ENCODE measurements around the gene PLCL2.
"Not testable (repeated sequence)": the region's sequence is repeated elsewhere in the genome, so short reads cannot be mapped to it uniquely, and the experiment has no call there.

Gene PLCL2

GRCh38 chr3:16944356-16944755 is 59.6 kb downstream of the PLCL2 start:
- Histone ChIP-seq H3K4me1 (ENCODE audit: control insufficient read depth, insufficient read depth, low read length) (no peaks in the 10 kb centered on the region), H3K36me3 (ENCODE audit: control insufficient read depth, insufficient read depth, low read length) (no peaks in the 10 kb centered on the region), H3K9ac (ENCODE audit: low read depth, low read length) (no peak overlapping the region), H3K27me3 (ENCODE audit: control insufficient read depth, insufficient read depth, low read length) (no peaks in the 10 kb centered on the region), H3K27ac (ENCODE audit: low read depth, low read length) (no peak overlapping the region), H3K9me3 (ENCODE audit: control insufficient read depth, insufficient read depth, low read length) (no peaks in the 10 kb centered on the region), H3K4me3 (ENCODE audit: low read depth, low read length) (no peak overlapping the region)

GRCh38 chr3:16945330-16945729 is 60.6 kb downstream of the PLCL2 start:
- H3K4me3 ChIP-seq (ENCODE audit: low read depth, low read length), result no peak overlapping the region
- no peaks in the 10 kb centered on the region for H3K36me3 ChIP-seq (ENCODE audit: control insufficient read depth, insufficient read depth, low read length)
- no peak overlapping the region for H3K27ac ChIP-seq (ENCODE audit: low read depth, low read length)
- no peak overlapping the region for H3K9ac ChIP-seq (ENCODE audit: low read depth, low read length)
- no peaks in the 10 kb centered on the region for H3K9me3 ChIP-seq (ENCODE audit: control insufficient read depth, insufficient read depth, low read length)
- H3K4me1 ChIP-seq (ENCODE audit: control insufficient read depth, insufficient read depth, low read length), result no peaks in the 10 kb centered on the region
- no peaks in the 10 kb centered on the region for H3K27me3 ChIP-seq (ENCODE audit: control insufficient read depth, insufficient read depth, low read length)

- no peak overlapping the region for H3K9ac ChIP-seq (ENCODE audit: low read depth, low read length)
- H3K9me3 ChIP-seq (ENCODE audit: control insufficient read depth, insufficient read depth, low read length), result no peaks in the 10 kb centered on the region
- H3K27ac ChIP-seq (ENCODE audit: low read depth, low read length), result no peak overlapping the region
- H3K36me3 ChIP-seq (ENCODE audit: control insufficient read depth, insufficient read depth, low read length), result no peaks in the 10 kb centered on the region
- no peaks in the 10 kb centered on the region for H3K4me1 ChIP-seq (ENCODE audit: control insufficient read depth, insufficient read depth, low read length)
- no peak overlapping the region for H3K4me3 ChIP-seq (ENCODE audit: low read depth, low read length)
- no peaks in the 10 kb centered on the region for H3K27me3 ChIP-seq (ENCODE audit: control insufficient read depth, insufficient read depth, low read length)
Observed at GRCh38 chr3:16950282-16950681, 65.5 kb downstream of the PLCL2 start.

GRCh38 chr3:16950845-16951244 is 66.1 kb downstream of the PLCL2 start:
- Histone ChIP-seq H3K36me3 (ENCODE audit: control insufficient read depth, insufficient read depth, low read length) (no peaks in the 10 kb centered on the region), H3K27me3 (ENCODE audit: control insufficient read depth, insufficient read depth, low read length) (no peaks in the 10 kb centered on the region), H3K4me3 (ENCODE audit: low read depth, low read length) (no peak overlapping the region), H3K4me1 (ENCODE audit: control insufficient read depth, insufficient read depth, low read length) (no peaks in the 10 kb centered on the region), H3K9me3 (ENCODE audit: control insufficient read depth, insufficient read depth, low read length) (no peaks in the 10 kb centered on the region), H3K27ac (ENCODE audit: low read depth, low read length) (no peak overlapping the region), H3K9ac (ENCODE audit: low read depth, low read length) (no peak overlapping the region)

GRCh38 chr3:16957852-16958251 is 73.1 kb downstream of the PLCL2 start:
- peaks cover 17% of the 10 kb centered on the region for H3K4me1 ChIP-seq (ENCODE audit: control insufficient read depth, insufficient read depth, low read length)
- H3K36me3 ChIP-seq (ENCODE audit: control insufficient read depth, insufficient read depth, low read length); H3K27ac ChIP-seq (ENCODE audit: low read depth, low read length); H3K4me3 ChIP-seq (ENCODE audit: low read depth, low read length); H3K27me3 ChIP-seq (ENCODE audit: control insufficient read depth, insufficient read depth, low read length); H3K9me3 ChIP-seq (ENCODE audit: control insufficient read depth, insufficient read depth, low read length); H3K9ac ChIP-seq (ENCODE audit: low read depth, low read length): not testable (repeated sequence)

GRCh38 chr3:16960125-16960524 is 75.4 kb downstream of the PLCL2 start:
- Histone ChIP-seq H3K27ac (ENCODE audit: low read depth, low read length) (no peak overlapping the region), H3K36me3 (ENCODE audit: control insufficient read depth, insufficient read depth, low read length) (no peaks in the 10 kb centered on the region), H3K4me1 (ENCODE audit: control insufficient read depth, insufficient read depth, low read length) (peaks cover 17% of the 10 kb centered on the region), H3K9ac (ENCODE audit: low read depth, low read length) (no peak overlapping the region), H3K4me3 (ENCODE audit: low read depth, low read length) (no peak overlapping the region), H3K9me3 (ENCODE audit: control insufficient read depth, insufficient read depth, low read length) (no peaks in the 10 kb centered on the region), H3K27me3 (ENCODE audit: control insufficient read depth, insufficient read depth, low read length) (no peaks in the 10 kb centered on the region)

- H3K27ac ChIP-seq (ENCODE audit: low read depth, low read length), result peak overlapping the region; percentile 30
- no peak overlapping the region for H3K4me3 ChIP-seq (ENCODE audit: low read depth, low read length)
- H3K27me3 ChIP-seq (ENCODE audit: control insufficient read depth, insufficient read depth, low read length), result no peaks in the 10 kb centered on the region
- H3K9ac ChIP-seq (ENCODE audit: low read depth, low read length), result no peak overlapping the region
- no peaks in the 10 kb centered on the region for H3K9me3 ChIP-seq (ENCODE audit: control insufficient read depth, insufficient read depth, low read length)
- H3K36me3 ChIP-seq (ENCODE audit: control insufficient read depth, insufficient read depth, low read length), result no peaks in the 10 kb centered on the region
- H3K4me1 ChIP-seq (ENCODE audit: control insufficient read depth, insufficient read depth, low read length), result peaks cover 17% of the 10 kb centered on the region
Observed at GRCh38 chr3:16961621-16962205, 77.0 kb downstream of the PLCL2 start.

- Histone ChIP-seq H3K36me3 (ENCODE audit: control insufficient read depth, insufficient read depth, low read length) (no peaks in the 10 kb centered on the region), H3K9me3 (ENCODE audit: control insufficient read depth, insufficient read depth, low read length) (no peaks in the 10 kb centered on the region), H3K4me3 (ENCODE audit: low read depth, low read length) (no peak overlapping the region), H3K27me3 (ENCODE audit: control insufficient read depth, insufficient read depth, low read length) (no peaks in the 10 kb centered on the region), H3K9ac (ENCODE audit: low read depth, low read length) (no peak overlapping the region), H3K27ac (ENCODE audit: low read depth, low read length) (no peak overlapping the region), H3K4me1 (ENCODE audit: control insufficient read depth, insufficient read depth, low read length) (no peaks in the 10 kb centered on the region)
Observed at GRCh38 chr3:16975083-16975482, 90.3 kb downstream of the PLCL2 start.

- Histone ChIP-seq H3K36me3 (ENCODE audit: control insufficient read depth, insufficient read depth, low read length) (no peaks in the 10 kb centered on the region), H3K27ac (ENCODE audit: low read depth, low read length) (no peak overlapping the region), H3K9me3 (ENCODE audit: control insufficient read depth, insufficient read depth, low read length) (no peaks in the 10 kb centered on the region), H3K4me1 (ENCODE audit: control insufficient read depth, insufficient read depth, low read length) (no peaks in the 10 kb centered on the region), H3K9ac (ENCODE audit: low read depth, low read length) (no peak overlapping the region), H3K4me3 (ENCODE audit: low read depth, low read length) (no peak overlapping the region), H3K27me3 (ENCODE audit: control insufficient read depth, insufficient read depth, low read length) (no peaks in the 10 kb centered on the region)
Observed at GRCh38 chr3:16978234-16978920, 93.6 kb downstream of the PLCL2 start.

- no peaks in the 10 kb centered on the region for H3K9me3 ChIP-seq (ENCODE audit: control insufficient read depth, insufficient read depth, low read length)
- no peaks in the 10 kb centered on the region for H3K4me1 ChIP-seq (ENCODE audit: control insufficient read depth, insufficient read depth, low read length)
- no peak overlapping the region for H3K9ac ChIP-seq (ENCODE audit: low read depth, low read length)
- no peak overlapping the region for H3K27ac ChIP-seq (ENCODE audit: low read depth, low read length)
- no peaks in the 10 kb centered on the region for H3K27me3 ChIP-seq (ENCODE audit: control insufficient read depth, insufficient read depth, low read length)
- no peak overlapping the region for H3K4me3 ChIP-seq (ENCODE audit: low read depth, low read length)
- no peaks in the 10 kb centered on the region for H3K36me3 ChIP-seq (ENCODE audit: control insufficient read depth, insufficient read depth, low read length)
Observed at GRCh38 chr3:16978921-16979271, 94.1 kb downstream of the PLCL2 start.

- H3K4me1 ChIP-seq (ENCODE audit: control insufficient read depth, insufficient read depth, low read length); H3K9ac ChIP-seq (ENCODE audit: low read depth, low read length); H3K36me3 ChIP-seq (ENCODE audit: control insufficient read depth, insufficient read depth, low read length); H3K27ac ChIP-seq (ENCODE audit: low read depth, low read length); H3K9me3 ChIP-seq (ENCODE audit: control insufficient read depth, insufficient read depth, low read length); H3K4me3 ChIP-seq (ENCODE audit: low read depth, low read length); H3K27me3 ChIP-seq (ENCODE audit: control insufficient read depth, insufficient read depth, low read length): not testable (repeated sequence)
Observed at GRCh38 chr3:16979769-16980515, 95.2 kb downstream of the PLCL2 start.

All from HUES48 (cell line).